Endothelial cell of umbilical vein (primary cell): ENCODE measurements around the gene CCDC126. TPM values are rescaled to one million over a fixed set of nuclear protein-coding genes. Genes with fewer than 3 reads are reported as not detected.

Source experiments
- BruUV-seq: library from RNA; stranded (reverse); fragments of 400-500 nt; replicated peaks from 2 replicates; lab custom pipeline; 2021; lab: Mats Ljungman, UMichigan
- CTCF ChIA-PET: fragments of 300-600, 350-600 bp; sonication (Branson Sonifier 250); formaldehyde crosslinking; loops from one replicate; lab custom pipeline; 2021; ENCODE audit warnings: antibody characterized with exemption, inconsistent platforms; lab: Charles Lee
- POLR2A ChIA-PET: fragments of 300-600, 350-600 bp; sonication (Branson Sonifier 250); formaldehyde crosslinking; loops from one replicate; lab custom pipeline; 2021; ENCODE audit warnings: antibody characterized with exemption, inconsistent platforms; lab: Charles Lee
- DNase-seq: peaks from one replicate; pipeline ENCODE4 v3.0.0-alpha.2; 2011; ENCODE audit warnings: low read depth, low spot score
- FAIRE-seq: peaks from 2 replicates; lab custom pipeline; 2011; peaks lifted over from hg19 to GRCh38; lab: Jason Lieb, UNC
- H2AFZ ChIP-seq: 2 replicates; pipeline ENCODE4 v1.6.0; 2012; ENCODE audit warnings: low read depth, low read length, control low read depth, inconsistent platforms
- H3K27ac ChIP-seq: 2 replicates; pipeline ENCODE4 v1.5.1; 2011; ENCODE audit warnings: low read depth, mild to moderate bottlenecking, control low read depth, low read length, moderate library complexity; ENCODE audit not compliant: insufficient read depth
- H3K27me3 ChIP-seq, 2 experiments: 2 replicates each; pipeline versions ENCODE4 v1.6.0 to v1.6.1; 2011; ENCODE audit warnings: low read length in 2 of 2, mixed read lengths in 1 of 2; ENCODE audit not compliant: control insufficient read depth in 2 of 2, insufficient read depth in 2 of 2
- H3K36me3 ChIP-seq, 2 experiments: 2 replicates in 1 of 2; 3 replicates in 1 of 2; pipeline ENCODE4 v1.5.1; 2011; ENCODE audit warnings: low read length in 2 of 2, mild to moderate bottlenecking in 1 of 2, moderate library complexity in 1 of 2; ENCODE audit not compliant: control insufficient read depth in 2 of 2, insufficient read depth in 2 of 2; ENCODE audit errors: extremely low read depth in 1 of 2
- H3K4me1 ChIP-seq: 3 replicates; pipeline ENCODE4 v1.5.1; 2011; ENCODE audit warnings: mild to moderate bottlenecking, low read length; ENCODE audit not compliant: control insufficient read depth, insufficient read depth; ENCODE audit errors: extremely low read depth
- H3K4me2 ChIP-seq: 2 replicates; pipeline ENCODE4 v1.6.1; 2011; ENCODE audit warnings: low read length, control low read depth, mixed read lengths; ENCODE audit not compliant: insufficient read depth
- H3K4me3 ChIP-seq, 3 experiments: fragments of 200-600 bp in 1 of 3; sonication (generic), shearing (Covaris generic) in 1 of 3; replicated peaks in 1 of 3; 2 replicates each; pipeline ENCODE4 v1.5.1; 2011 to 2016; ENCODE audit warnings: control low read depth in 3 of 3, low read length in 3 of 3, mild to moderate bottlenecking in 2 of 3, inconsistent platforms in 1 of 3, low read depth in 1 of 3, moderate library complexity in 1 of 3; ENCODE audit not compliant: insufficient read depth in 1 of 3
- H3K79me2 ChIP-seq: 2 replicates; pipeline ENCODE4 v1.6.0; 2012; ENCODE audit warnings: low read length, inconsistent platforms; ENCODE audit not compliant: control insufficient read depth, insufficient read depth
- H3K9ac ChIP-seq: replicated peaks from 2 replicates; pipeline ENCODE3; 2011; ENCODE audit warnings: low read length, control low read depth; ENCODE audit not compliant: insufficient read depth; ENCODE audit errors: extremely low read depth
- H3K9me1 ChIP-seq: replicated peaks from 3 replicates; pipeline ENCODE4 v1.6.0; 2011; ENCODE audit warnings: mild to moderate bottlenecking, low read length; ENCODE audit not compliant: control insufficient read depth, insufficient read depth; ENCODE audit errors: extremely low read depth
- H3K9me3 ChIP-seq: replicated peaks from 2 replicates; pipeline ENCODE4 v1.5.1; 2012; ENCODE audit warnings: low read length, inconsistent platforms; ENCODE audit not compliant: control insufficient read depth, insufficient read depth
- H4K20me1 ChIP-seq: replicated peaks from 2 replicates; pipeline ENCODE3; 2011; ENCODE audit warnings: mild to moderate bottlenecking, low read length; ENCODE audit not compliant: control insufficient read depth, insufficient read depth; ENCODE audit errors: extremely low read depth
- EZH2 ChIP-seq: IDR thresholded peaks from 2 replicates; pipeline ENCODE4 v1.6.1; 2012; ENCODE audit warnings: borderline replicate concordance, low read depth, mild to moderate bottlenecking, moderate library complexity, low read length, inconsistent platforms; ENCODE audit not compliant: severe bottlenecking
- FOS ChIP-seq: IDR thresholded peaks from 2 replicates; pipeline ENCODE4 v1.6.1; 2011; ENCODE audit warnings: mild to moderate bottlenecking, low read length, moderate library complexity, borderline replicate concordance; ENCODE audit not compliant: insufficient read depth
- GATA2 ChIP-seq: IDR thresholded peaks from 2 replicates; pipeline ENCODE4 v1.7.0; 2011; ENCODE audit warnings: low read depth, mild to moderate bottlenecking, moderate library complexity, mixed read lengths, low read length; ENCODE audit not compliant: insufficient read length, insufficient read depth
- JUN ChIP-seq: IDR thresholded peaks from 2 replicates; pipeline ENCODE4 v1.6.1; 2011; ENCODE audit warnings: borderline replicate concordance, low read depth; ENCODE audit not compliant: insufficient read length, insufficient read depth
- MYC ChIP-seq: IDR thresholded peaks from one replicate; pipeline ENCODE4 v1.6.1; 2011; ENCODE audit warnings: mild to moderate bottlenecking, low read depth, low read length
- POLR2A ChIP-seq: IDR thresholded peaks from 2 replicates; pipeline ENCODE4 v1.6.1; 2012; ENCODE audit warnings: low read depth, mild to moderate bottlenecking, control low read depth, low read length
- POLR2AphosphoS5 ChIP-seq: IDR thresholded peaks from 2 replicates; pipeline ENCODE4 v1.6.1; 2012; ENCODE audit warnings: low read depth, mild to moderate bottlenecking, control low read depth, low read length, moderate library complexity; ENCODE audit not compliant: insufficient read depth
- dilution Hi-C: fragments of 300-500 bp; cut with MboI; formaldehyde crosslinking; loops from one replicate; pipeline ENCODE4 v1.15.0; 2019; ENCODE audit warnings: low sequenced_read_pairs; ENCODE audit not compliant: extremely low pct_ligation_motif_present
- intact Hi-C: fragments of 100-400 bp; cut with micrococcal nuclease; formaldehyde crosslinking; loops from one replicate; pipeline ENCODE4 v1.10.0; 2022
- polyA plus RNA-seq, 4 experiments: library from polyadenylated mRNA; depleted of rRNA in 3 of 4; stranded (reverse) in 3 of 4; unstranded in 1 of 4; fragments of >200 nt; gene quantifications; 2 replicates each; pipeline versions ENCODE4 v1.2.1 to v1.2.3, GENCODE V29; 2011 to 2012; ENCODE audit warnings: missing spikeins in 1 of 4
- total RNA-seq: library from RNA; stranded (reverse); gene quantifications from 2 replicates; pipeline ENCODE4 v1.2.3, GENCODE V29; 2021
- TF ChIP-seq, protein P1 (sequence below), 2 donors: IDR thresholded peaks; 1 replicate in 1 of 2; 2 replicates in 1 of 2; pipeline ENCODE4 v1.5.1; 2011; ENCODE audit warnings: low read length in 2 of 2, mild to moderate bottlenecking in 2 of 2, moderate library complexity in 2 of 2, control low read depth in 1 of 2, inconsistent platforms in 1 of 2, low read depth in 1 of 2; ENCODE audit not compliant: insufficient read depth in 1 of 2; ENCODE audit errors: extremely low read depth in 1 of 2
- TF ChIP-seq, protein P2 (sequence below): IDR thresholded peaks from 2 replicates; pipeline ENCODE4 v1.6.1; 2011; ENCODE audit not compliant: insufficient read depth, insufficient read length

CCDC126 gene
- total and polyA plus RNA-seq, 2 donors (not counting 3 experiments of a cell fraction or from before 2014, with no cell fraction given) = 4.9 to 8.6 TPM

DNA sequence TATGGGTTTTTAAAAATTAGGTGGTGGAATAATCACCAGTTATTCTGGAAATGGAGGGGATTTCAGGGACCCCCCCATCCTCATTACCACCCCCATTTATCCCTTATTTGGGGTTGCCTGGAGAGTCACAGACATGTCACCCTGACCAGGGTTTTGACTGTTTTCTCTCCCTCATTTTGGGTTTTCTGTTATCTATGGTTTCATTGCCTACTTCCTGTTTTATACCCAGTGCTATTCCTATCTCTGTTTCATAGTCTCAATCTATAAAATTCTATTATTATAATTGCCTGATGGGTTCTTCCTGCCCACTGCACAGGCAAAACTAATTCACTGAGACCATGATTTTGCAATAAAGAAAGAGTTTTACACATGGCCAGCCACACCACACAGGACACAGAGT, 66.9 kb downstream of the CCDC126 start:
- no peak overlapping the region for H3K9ac ChIP-seq
- H3K9me1 ChIP-seq = no peaks in the 10 kb centered on the region
- H3K27me3 ChIP-seq = peaks cover 0 to 3% of the 10 kb centered on the region in 2 experiments
- FAIRE-seq (no peak), DNase-seq (no peak)
- no peak overlapping the region for H3K27ac ChIP-seq
- no peaks in the 10 kb centered on the region for H3K4me1 ChIP-seq
- H3K79me2 ChIP-seq = no peaks in the 10 kb centered on the region
- H3K9me3 ChIP-seq = no peaks in the 10 kb centered on the region
- intact Hi-C loops (no loop called here), dilution Hi-C loops (no loop called here)
- H3K36me3 ChIP-seq = no peaks in the 10 kb centered on the region
- CTCF ChIA-PET = no interaction called here
- H3K4me2 ChIP-seq = no peak overlapping the region
- POLR2A ChIA-PET = no interaction called here
- H4K20me1 ChIP-seq = no peaks in the 10 kb centered on the region
- no peak overlapping the region for H3K4me3 ChIP-seq
- TF ChIP-seq POLR2AphosphoS5 = no peak
- TF ChIP-seq MYC = no peak
- TF ChIP-seq JUN = no peak
- no peak for TF ChIP-seq GATA2
- no peak for TF ChIP-seq EZH2
- no TSS peak for BruUV-seq
- H2AFZ ChIP-seq = no peak overlapping the region

DNA sequence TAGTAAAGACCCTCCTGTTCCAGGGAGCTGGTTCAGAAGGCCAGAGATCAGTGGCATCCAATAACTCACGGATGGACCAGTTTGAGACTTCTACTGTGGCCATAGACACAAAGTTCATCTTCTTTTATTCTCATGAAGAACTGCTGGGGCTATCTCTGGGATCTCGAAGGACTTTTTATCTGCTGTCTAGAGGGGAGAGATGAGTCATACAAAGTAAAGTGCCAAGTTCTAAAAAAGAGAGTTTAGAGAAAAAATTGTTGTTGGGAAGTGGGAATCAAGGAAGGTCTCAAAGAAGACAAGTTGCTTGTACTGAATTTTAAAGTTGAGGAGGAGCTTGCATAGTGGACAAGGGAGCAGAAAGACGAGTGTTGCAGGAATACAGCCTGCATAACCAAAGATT, 74.9 kb downstream of the CCDC126 start:
- no peak for DNase-seq
- no peak for TF ChIP-seq FOS
- TF ChIP-seq, protein P1, sequence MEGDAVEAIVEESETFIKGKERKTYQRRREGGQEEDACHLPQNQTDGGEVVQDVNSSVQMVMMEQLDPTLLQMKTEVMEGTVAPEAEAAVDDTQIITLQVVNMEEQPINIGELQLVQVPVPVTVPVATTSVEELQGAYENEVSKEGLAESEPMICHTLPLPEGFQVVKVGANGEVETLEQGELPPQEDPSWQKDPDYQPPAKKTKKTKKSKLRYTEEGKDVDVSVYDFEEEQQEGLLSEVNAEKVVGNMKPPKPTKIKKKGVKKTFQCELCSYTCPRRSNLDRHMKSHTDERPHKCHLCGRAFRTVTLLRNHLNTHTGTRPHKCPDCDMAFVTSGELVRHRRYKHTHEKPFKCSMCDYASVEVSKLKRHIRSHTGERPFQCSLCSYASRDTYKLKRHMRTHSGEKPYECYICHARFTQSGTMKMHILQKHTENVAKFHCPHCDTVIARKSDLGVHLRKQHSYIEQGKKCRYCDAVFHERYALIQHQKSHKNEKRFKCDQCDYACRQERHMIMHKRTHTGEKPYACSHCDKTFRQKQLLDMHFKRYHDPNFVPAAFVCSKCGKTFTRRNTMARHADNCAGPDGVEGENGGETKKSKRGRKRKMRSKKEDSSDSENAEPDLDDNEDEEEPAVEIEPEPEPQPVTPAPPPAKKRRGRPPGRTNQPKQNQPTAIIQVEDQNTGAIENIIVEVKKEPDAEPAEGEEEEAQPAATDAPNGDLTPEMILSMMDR (IDR thresholded peaks at IDR 0.05; ENCODE audit: extremely low read depth in 1 of 2, insufficient read depth in 1 of 2, low read depth in 1 of 2, low read length in 2 of 2) = no peak
- TF ChIP-seq POLR2AphosphoS5 = no peak
- TF ChIP-seq GATA2 = no peak
- no peak for TF ChIP-seq EZH2
- TF ChIP-seq, protein P2, sequence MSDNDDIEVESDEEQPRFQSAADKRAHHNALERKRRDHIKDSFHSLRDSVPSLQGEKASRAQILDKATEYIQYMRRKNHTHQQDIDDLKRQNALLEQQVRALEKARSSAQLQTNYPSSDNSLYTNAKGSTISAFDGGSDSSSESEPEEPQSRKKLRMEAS = no peak
- TF ChIP-seq MYC = no peak
- no peak for TF ChIP-seq POLR2A
- no peak for TF ChIP-seq JUN
- Histone ChIP-seq H3K36me3 (no peaks in the 10 kb centered on the region), H3K4me1 (no peaks in the 10 kb centered on the region), H4K20me1 (no peaks in the 10 kb centered on the region), H3K4me3 (no peak overlapping the region), H3K9ac (no peak overlapping the region), H3K27me3 (peaks cover 3 to 13% of the 10 kb centered on the region in 2 experiments), H3K27ac (no peak overlapping the region), H3K79me2 (no peaks in the 10 kb centered on the region), H3K9me1 (no peaks in the 10 kb centered on the region), H3K9me3 (no peaks in the 10 kb centered on the region), H3K4me2 (no peak overlapping the region), H2AFZ (no peak overlapping the region)
- POLR2A ChIA-PET = no interaction called here
- FAIRE-seq = no peak
- intact Hi-C loops = no loop called here
- dilution Hi-C loops = no loop called here
- no TSS peak for BruUV-seq
- CTCF ChIA-PET = interaction anchor here (0.6 to 1.0 kb wide), 2 partner anchors 12 to 25 kb away, joined by 3 read pairs; no protein-coding TSS in a partner anchor
